GM18951 (cell line): ENCODE measurements around the gene SH3YL1.

Source experiments
- POLR2A ChIP-seq: IDR thresholded peaks from 4 replicates; pipeline ENCODE4 v1.6.1; 2011; ENCODE audit warnings: mild to moderate bottlenecking; ENCODE audit not compliant: insufficient read length, insufficient read depth; ENCODE audit errors: extremely low read depth
- in situ Hi-C: fragments of 300-500 bp; cut with MboI; formaldehyde crosslinking; loops from one replicate; pipeline ENCODE4 v1.12.0; 2022; ENCODE audit warnings: low sequenced_read_pairs, mixed read lengths, inconsistent platforms; ENCODE audit not compliant: unreplicated experiment

Gene SH3YL1

GRCh38 chr2:238431-238830 is 25.4 kb downstream of the SH3YL1 start:
- in situ Hi-C loops, result no loop called here
- no peak for TF ChIP-seq POLR2A

GRCh38 chr2:237878-238277 is 26.0 kb downstream of the SH3YL1 start:
- no peak for TF ChIP-seq POLR2A
- in situ Hi-C loops, result no loop called here

GRCh38 chr2:236993-237539 is 26.8 kb downstream of the SH3YL1 start:
- in situ Hi-C loops, result no loop called here
- no peak for TF ChIP-seq POLR2A

- TF ChIP-seq POLR2A, result no peak
- in situ Hi-C loops, result no loop called here
Observed at GRCh38 chr2:234421-234820, 29.4 kb downstream of the SH3YL1 start.

- in situ Hi-C loops, result no loop called here
- TF ChIP-seq POLR2A, result no peak
Observed at GRCh38 chr2:233030-233429, 30.8 kb downstream of the SH3YL1 start.

- in situ Hi-C loops, result no loop called here
- no peak for TF ChIP-seq POLR2A
Observed at GRCh38 chr2:231521-232185, 32.2 kb downstream of the SH3YL1 start.

GRCh38 chr2:228518-229278 is 35.1 kb downstream of the SH3YL1 start:
- in situ Hi-C loops, result no loop called here
- no peak for TF ChIP-seq POLR2A

- no peak for TF ChIP-seq POLR2A
- in situ Hi-C loops, result no loop called here
Observed at GRCh38 chr2:228115-228514, 35.7 kb downstream of the SH3YL1 start.

GRCh38 chr2:223971-224760 is 39.7 kb downstream of the SH3YL1 start:
- TF ChIP-seq POLR2A, result no peak

GRCh38 chr2:223451-223850 is 40.4 kb downstream of the SH3YL1 start:
- in situ Hi-C loops, result no loop called here
- TF ChIP-seq POLR2A, result no peak

More at GRCh38 chr2:223971-224760, 39.7 kb downstream of the SH3YL1 start:
- in situ Hi-C loops, result no loop called here

- no peak for TF ChIP-seq POLR2A
Observed at GRCh38 chr2:216068-216467, 47.8 kb downstream of the SH3YL1 start.

GRCh38 chr2:213932-214693 is 49.7 kb downstream of the SH3YL1 start:
- no peak for TF ChIP-seq POLR2A

More at GRCh38 chr2:216068-216467, 47.8 kb downstream of the SH3YL1 start:
- in situ Hi-C loops, result no loop called here

More at GRCh38 chr2:213932-214693, 49.7 kb downstream of the SH3YL1 start:
- in situ Hi-C loops, result no loop called here
